Measurements from ENCODE around the gene PRX. TPM values are rescaled to one million over a fixed set of nuclear protein-coding genes. Genes with fewer than 3 reads are reported as not detected.

Gene PRX
- total RNA-seq, 1 experiment from 2014 or later: 6.6 TPM

- Histone ChIP-seq H3K9me3 (ENCODE audit: insufficient read depth, low read depth) (no peaks in the 10 kb centered on the region), H2AFZ (no peak overlapping the region), H3K4me3 (no peak overlapping the region), H3K27ac (no peak overlapping the region), H3K36me3 (ENCODE audit: low read depth) (no peaks in the 10 kb centered on the region), H3K9me2 (ENCODE audit: insufficient read depth) (no peaks in the 10 kb centered on the region), H3F3A (ENCODE audit: insufficient read depth, low read depth) (0 out of 2 replicates have a peak, but pooled peaks cover 4% of the 10 kb centered on the region), H4K20me1 (ENCODE audit: insufficient read depth) (no peaks in the 10 kb centered on the region), H3K4me2 (no peak overlapping the region), H3K4me1 (replicated peaks; ENCODE audit: insufficient read depth) (peaks cover 5% of the 10 kb centered on the region), H3K79me2 (ENCODE audit: low read depth) (no peaks in the 10 kb centered on the region), H3K27me3 (ENCODE audit: insufficient read depth, low read depth) (no peaks in the 10 kb centered on the region)
- TF ChIP-seq EZH2 (IDR thresholded peaks at IDR 0.05; ENCODE audit: low read depth) (no peak), CTCF (conservative IDR thresholded peaks at IDR 0.05) (no peak)
- ChIA-PET POLR2A (ENCODE audit: unreplicated experiment) (no interaction called here), CTCF (no interaction called here)
- no peak for DNase-seq
- intact Hi-C loops (cut with micrococcal nuclease; ENCODE audit: unreplicated experiment): loop anchor here (10.0 kb wide), 1 partner anchor 126 kb away; no protein-coding TSS in a partner anchor
- BruUV-seq (replicated peaks): no TSS peak
Measured at GRCh38 chr19:40398417-40399131, 14.6 kb downstream of the PRX start.

- H3K4me2 ChIP-seq: no peak overlapping the region
- intact Hi-C loops (cut with micrococcal nuclease; ENCODE audit: unreplicated experiment): loop anchor here (10.0 kb wide), 1 partner anchor 127 kb away; no protein-coding TSS in a partner anchor
- no peak overlapping the region for H3K27ac ChIP-seq
- no peaks in the 10 kb centered on the region for H3K36me3 ChIP-seq (ENCODE audit: low read depth)
- H3K9me2 ChIP-seq (ENCODE audit: insufficient read depth): no peaks in the 10 kb centered on the region
- H3K4me3 ChIP-seq: no peak overlapping the region
- H2AFZ ChIP-seq: no peak overlapping the region
- no peaks in the 10 kb centered on the region for H3K9me3 ChIP-seq (ENCODE audit: insufficient read depth, low read depth)
- H4K20me1 ChIP-seq (ENCODE audit: insufficient read depth): no peaks in the 10 kb centered on the region
- ChIA-PET CTCF (interaction anchor here (0.7 kb wide), 1 partner anchor 50 kb away, joined by 3 read pairs; no protein-coding TSS in a partner anchor), POLR2A (ENCODE audit: unreplicated experiment) (no interaction called here)
- H3K27me3 ChIP-seq (ENCODE audit: insufficient read depth, low read depth): no peaks in the 10 kb centered on the region
- H3F3A ChIP-seq (ENCODE audit: insufficient read depth, low read depth): 0 out of 2 replicates have a peak, but pooled peaks cover 4% of the 10 kb centered on the region
- H3K4me1 ChIP-seq (replicated peaks; ENCODE audit: insufficient read depth): peaks cover 12% of the 10 kb centered on the region
- no peaks in the 10 kb centered on the region for H3K79me2 ChIP-seq (ENCODE audit: low read depth)
- no TSS peak for BruUV-seq (replicated peaks)
- no peak for DNase-seq
- TF ChIP-seq CTCF (conservative IDR thresholded peaks at IDR 0.05): no peak
- no peak for TF ChIP-seq EZH2 (IDR thresholded peaks at IDR 0.05; ENCODE audit: low read depth)
Measured at GRCh38 chr19:40397568-40397906, 15.6 kb downstream of the PRX start.

DNA sequence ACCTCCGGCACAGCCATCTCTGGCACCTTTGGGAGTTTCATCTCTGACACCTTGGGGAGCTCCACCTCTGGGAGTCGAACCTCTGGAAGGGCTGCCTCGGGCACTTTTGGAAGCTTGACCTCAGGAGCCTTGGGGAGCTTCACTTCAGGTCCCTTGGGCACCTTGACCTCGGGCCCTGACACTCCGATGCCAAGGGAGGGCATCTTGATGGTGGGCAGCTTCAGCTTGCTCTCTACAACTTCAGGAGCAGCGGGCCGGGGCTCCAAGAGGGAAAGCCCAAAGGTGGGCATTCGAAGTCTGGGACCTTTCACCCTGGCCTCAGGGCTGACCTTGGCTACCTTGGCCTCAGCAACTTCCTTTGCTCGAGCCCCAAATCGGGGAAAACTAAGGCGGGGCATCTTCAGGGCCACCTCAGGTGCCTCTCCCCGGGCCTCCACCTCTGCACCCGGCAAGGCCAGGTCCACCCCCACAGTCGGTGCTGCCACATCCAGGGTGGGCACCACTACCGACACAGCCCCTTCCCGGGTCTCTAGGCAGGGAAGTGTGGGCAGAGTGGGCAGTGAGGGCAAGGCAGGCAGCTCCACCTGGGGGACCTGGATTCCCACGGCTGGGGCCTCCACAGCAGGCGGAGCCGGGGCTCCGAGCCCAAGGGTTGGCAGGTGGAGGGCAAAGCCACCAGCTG lies 16.2 kb downstream of the PRX start:
- Histone ChIP-seq H3F3A (ENCODE audit: insufficient read depth, low read depth) (0 out of 2 replicates have a peak, but pooled peaks cover 4% of the 10 kb centered on the region), H3K27ac (no peak overlapping the region), H3K36me3 (ENCODE audit: low read depth) (no peaks in the 10 kb centered on the region), H3K27me3 (ENCODE audit: insufficient read depth, low read depth) (no peaks in the 10 kb centered on the region), H3K4me3 (no peak overlapping the region), H2AFZ (no peak overlapping the region), H3K9me2 (ENCODE audit: insufficient read depth) (no peaks in the 10 kb centered on the region), H3K4me1 (replicated peaks; ENCODE audit: insufficient read depth) (peaks cover 17% of the 10 kb centered on the region), H4K20me1 (ENCODE audit: insufficient read depth) (no peaks in the 10 kb centered on the region), H3K79me2 (ENCODE audit: low read depth) (no peaks in the 10 kb centered on the region), H3K9me3 (ENCODE audit: insufficient read depth, low read depth) (no peaks in the 10 kb centered on the region), H3K4me2 (no peak overlapping the region)
- BruUV-seq (replicated peaks): no TSS peak
- ChIA-PET POLR2A (ENCODE audit: unreplicated experiment) (no interaction called here), CTCF (interaction anchor here (0.7 kb wide), 1 partner anchor 50 kb away, joined by 3 read pairs; no protein-coding TSS in a partner anchor)
- no peak for DNase-seq
- intact Hi-C loops (cut with micrococcal nuclease; ENCODE audit: unreplicated experiment): loop anchor here (10.0 kb wide), 1 partner anchor 128 kb away; no protein-coding TSS in a partner anchor
- TF ChIP-seq EZH2 (IDR thresholded peaks at IDR 0.05; ENCODE audit: low read depth) (no peak), CTCF (conservative IDR thresholded peaks at IDR 0.05) (no peak)
